GOT3 (cell line): ENCODE measurements around the gene LYSMD1.

Experiments used
- DNase-seq: peaks from one replicate; lab custom pipeline; 2025; ENCODE audit warnings: mixed read lengths; lab: John Stamatoyannopoulos, UW

Gene LYSMD1

DNA sequence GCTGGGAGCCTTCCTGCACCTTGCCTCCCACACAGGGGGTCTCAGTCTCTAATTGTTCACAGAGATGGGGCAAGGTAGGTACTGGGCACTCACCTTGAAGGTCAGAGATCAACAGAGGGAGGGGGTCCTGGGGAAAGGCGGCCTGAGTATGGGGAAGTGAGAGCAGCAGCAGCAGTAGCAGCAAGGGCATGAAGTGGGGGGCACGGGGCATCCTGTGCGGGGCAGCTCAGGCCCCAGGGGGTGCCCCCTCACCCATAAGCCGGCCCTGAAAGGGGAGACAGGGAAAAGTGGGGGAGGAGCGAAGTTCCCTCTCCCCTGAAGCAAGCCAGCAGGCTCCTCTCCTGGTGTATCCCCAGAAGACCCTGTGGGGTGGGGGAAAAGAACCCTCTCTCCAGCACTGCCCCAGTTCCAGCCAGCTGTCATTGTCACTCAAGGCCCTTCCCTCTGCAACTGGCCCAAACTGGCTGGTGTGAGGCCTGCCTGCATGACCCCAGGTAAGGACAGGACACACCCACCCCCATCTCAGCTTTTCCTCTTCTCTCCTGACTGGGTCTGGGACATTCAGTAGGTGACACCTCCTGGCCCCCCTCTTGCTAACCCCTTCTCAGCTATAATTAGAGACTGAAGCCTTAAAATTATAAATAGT is 23.2 kb downstream of the LYSMD1 start:
- DNase-seq, result no peak

DNA sequence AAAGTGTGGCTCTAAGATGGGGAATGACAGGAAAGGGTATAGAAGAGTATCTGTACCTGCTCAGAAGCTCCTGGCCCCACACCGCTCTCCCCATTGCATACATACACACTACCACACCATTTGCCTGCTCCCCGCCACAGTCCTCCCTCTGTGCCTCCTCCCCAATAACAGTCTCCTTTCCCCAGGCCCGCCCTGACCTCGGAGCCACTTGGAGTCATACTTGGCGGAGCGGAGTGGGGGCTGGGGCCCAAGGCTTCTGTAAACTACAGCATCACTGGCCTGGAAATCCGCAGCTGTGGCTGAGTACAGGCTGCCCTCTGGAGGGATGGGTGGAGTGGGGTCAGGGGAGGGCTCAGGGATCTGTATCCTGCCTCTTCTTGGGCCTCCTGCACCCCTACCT is 27.9 kb downstream of the LYSMD1 start:
- DNase-seq, result no peak

DNA sequence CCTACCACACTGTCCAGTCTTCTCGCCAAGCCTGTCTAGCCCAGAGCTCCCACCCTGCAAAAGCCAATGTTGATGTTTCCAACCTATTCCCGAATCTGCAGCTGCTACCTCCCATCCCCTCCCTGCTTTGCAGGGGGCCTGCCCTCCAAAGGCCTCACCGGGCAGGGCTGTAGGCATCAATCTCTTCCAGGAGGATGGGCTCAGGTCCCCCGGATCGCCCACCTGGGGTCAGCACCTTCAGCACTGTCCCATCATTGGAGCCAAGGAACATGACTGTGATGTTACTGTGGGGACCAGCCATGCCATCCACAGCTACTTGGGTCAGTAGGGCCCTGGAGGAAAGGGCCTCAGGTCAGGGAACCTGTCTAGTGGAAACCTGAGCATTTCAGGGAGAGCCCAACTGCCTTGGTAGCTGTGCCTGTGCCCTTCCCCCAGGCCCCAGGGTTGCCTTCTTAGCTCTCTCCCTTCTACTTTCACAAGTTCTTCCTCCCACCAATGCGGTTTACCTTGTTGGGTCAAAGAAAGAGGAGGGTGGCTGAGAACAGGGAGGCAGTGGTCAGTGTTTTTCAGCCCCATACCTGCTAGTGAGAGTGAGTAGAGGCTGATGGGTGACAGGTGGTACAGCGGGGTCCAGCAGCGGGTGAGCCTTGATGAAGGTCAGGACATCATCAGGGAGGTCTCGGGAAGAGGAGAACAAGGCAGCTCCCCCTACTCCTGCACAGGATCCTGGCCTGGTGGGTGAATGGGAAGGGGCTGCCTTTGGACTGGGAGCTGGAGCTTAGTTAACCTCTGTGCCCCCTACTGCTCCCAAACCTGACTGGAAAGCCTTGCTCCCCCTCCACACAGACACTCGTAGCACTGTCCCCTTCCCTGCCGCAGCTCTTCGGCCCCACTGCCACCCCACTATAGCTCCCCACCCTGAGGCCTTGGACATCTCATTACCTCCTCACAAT is 30.0 kb downstream of the LYSMD1 start:
- DNase-seq, result no peak

DNA sequence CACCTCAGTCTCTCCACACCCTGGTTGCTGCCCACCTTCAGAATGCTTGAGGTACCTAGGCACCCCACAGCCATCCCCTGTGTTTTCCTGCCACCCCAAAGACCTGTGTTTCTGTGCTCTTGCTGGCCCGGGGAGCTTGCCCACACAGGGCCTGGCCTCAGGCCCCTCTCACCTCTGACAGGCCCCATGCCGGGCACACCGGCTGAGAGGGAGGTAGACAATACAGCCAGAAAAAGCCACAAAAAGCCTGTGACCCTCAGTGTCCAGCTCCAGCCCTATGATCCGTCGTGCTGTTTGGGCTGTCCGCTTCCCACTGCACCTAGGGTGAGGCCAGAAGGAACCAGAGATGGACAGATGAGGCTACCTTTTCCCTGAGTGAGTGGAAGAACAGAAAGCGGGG is 30.7 kb downstream of the LYSMD1 start:
- DNase-seq, result no peak

DNA sequence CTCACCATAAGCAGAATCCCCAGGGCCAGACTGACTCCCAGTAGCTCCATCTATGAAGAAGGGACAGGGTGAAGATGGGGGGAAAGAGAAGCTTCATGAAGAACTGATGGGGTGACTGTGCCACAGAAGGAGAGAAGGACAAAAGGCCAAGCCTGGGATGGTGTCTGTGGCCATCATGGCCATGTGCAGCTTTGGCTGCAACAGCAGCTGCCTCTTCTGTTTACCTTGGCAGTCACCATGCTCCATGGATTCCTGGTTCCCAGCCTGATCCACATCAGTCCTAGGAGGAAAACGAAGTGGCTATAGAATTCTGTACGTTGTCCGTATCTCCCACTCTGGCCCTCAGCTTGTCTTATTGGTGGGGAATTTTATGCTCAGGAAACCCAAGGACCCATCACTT is 31.3 kb downstream of the LYSMD1 start:
- no peak for DNase-seq

DNA sequence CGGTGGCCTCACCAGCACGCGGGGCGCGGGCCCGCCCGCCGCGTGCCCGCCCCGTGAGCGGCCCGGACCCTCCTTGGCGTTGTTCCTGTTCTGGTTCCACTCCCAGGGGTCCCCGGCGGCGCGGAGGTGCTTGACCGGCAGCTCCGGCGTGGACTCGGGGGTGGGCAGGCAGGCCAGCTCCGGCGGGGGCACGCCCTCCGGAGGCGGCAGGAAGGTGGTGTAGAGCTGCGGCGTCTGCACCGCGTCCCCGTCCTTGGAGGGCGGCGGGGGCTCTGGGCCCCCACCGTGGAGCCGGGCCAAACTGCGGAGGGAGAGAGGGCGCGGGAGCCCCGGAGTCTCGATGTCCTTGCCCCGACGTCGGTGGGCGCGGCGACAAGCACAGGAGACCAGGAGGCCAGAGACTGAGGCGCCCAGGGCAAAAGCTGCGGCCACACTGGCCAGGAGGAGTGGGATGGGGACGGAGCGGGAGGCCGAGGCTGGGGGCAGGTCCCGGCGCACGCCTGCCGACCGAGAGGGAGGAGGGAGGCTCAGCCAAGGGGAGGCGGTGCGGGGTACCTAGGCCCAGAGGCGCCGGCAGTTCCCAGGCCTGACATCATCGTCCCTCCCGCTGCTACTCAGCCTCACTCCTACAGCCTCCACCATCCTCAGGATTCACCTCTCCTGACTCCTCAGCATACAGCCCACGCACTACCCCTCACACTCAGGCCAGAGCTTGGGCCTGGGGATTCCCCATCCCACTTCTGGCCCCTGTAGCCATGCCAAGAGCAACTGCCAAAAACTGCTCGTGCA is 32.5 kb downstream of the LYSMD1 start:
- DNase-seq, result no peak

DNA sequence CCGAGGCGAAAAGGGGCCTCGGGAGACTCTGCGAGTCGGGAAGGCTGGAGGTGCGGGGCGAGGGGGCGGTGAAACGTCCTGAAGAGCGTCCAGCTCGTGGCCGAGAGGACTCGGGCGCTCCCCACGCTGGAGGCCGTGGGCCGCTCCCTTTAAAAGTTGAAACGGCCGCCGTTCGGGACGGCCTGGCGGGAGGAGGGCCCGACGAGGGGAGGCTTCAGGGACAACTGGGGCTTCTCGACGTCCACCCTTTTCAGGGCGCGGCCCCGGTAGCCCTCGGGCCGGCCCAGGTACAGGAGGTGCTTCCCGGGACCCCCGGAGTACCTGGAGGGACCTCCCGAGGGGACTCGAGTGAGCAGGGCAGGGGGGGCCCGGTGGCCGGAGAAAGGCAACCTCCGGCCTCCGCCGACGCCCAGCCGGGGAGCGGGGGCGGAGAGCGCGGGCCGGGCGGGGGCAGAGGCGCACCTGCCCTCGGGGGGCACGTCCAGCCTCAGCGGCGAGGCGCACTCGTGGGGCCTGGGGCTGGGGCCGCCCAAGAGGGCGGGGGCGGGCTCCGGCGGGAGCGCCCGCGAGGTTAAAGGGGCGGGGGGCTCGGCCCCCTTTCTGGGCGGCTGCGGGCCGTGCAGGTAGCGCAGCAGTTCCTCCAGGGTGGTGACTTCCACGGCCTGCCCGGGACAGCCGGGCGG is 33.2 kb downstream of the LYSMD1 start:
- no peak for DNase-seq

DNA sequence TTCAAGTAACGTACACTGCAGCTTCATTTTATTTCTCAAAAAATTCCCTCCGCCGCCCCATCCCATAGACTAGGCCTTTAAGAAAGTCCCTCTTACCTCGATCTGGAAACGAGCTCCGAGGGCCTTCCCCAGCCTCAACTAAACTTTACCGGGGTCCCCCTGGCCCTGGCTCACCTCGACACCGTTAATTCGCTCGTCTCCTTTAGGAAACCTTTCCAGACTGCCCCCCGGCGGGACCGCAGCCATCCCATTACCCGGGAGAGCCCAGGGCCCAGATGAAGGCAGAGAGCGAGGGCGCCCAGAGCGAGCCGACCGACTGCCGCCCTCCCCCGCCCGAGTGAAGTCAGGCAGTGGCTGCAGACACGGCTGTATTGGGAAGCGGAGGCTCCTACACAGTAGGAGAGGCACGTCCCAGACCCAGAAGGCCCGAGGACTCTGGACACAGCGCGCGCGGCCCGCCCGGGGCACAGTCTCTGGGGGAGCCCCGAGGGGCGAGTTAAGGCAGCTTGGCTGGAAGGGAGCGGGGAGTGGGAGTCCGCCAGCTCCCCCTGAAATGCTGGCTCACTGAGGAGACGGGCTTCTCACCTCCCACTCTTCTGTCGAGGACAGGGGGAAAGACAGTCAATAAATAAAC is 33.9 kb downstream of the LYSMD1 start:
- DNase-seq, result no peak

DNA sequence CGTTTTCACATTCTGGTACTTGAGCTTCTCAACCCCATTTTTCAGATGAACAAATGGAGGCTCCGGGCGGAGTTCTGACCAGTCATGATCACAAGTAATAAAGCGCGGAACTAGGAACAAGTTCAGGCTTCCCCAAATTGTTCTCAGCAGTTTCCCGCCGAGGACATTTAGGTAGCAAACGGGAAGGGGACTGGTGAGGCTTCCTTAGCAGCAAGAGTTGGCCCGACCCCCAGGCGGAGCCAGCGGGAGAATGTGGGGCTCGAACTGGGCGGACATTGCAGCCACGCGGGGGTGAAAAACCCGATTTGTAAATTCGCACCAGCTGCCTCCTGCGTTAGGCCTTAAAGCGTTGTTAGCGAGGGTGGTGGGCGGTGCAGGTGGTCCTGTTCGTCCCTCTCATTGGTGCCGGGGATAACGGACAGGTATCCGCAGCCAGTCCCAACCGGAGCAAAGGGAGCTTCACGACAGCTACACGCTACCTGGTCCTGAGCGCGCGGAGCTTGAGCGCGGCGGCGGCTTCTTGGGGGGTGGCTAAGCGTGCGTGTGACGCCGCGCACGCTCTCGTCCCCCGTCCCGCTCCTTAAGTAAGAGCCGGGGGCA is 34.6 kb downstream of the LYSMD1 start:
- peak; percentile 22 for DNase-seq

DNA sequence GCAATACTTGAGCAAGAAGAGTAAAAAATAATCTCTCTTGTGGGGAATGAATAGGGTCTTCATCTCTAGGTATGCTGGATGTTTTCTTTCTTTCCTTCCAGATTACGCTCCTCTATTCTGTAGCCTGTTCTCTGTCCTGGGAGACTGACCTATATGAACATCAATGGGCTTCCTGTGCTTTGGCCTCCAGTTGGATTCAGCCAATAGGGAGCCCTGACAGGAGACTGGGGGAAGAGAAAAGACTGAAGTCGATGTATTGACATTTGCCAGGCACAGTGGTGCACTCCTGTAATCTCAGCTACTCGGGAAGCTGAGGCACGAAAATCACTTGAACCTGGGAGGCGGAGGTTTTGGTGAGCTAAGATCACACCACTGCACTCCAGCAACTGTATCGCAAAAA is 36.9 kb downstream of the LYSMD1 start:
- DNase-seq, result no peak

DNA sequence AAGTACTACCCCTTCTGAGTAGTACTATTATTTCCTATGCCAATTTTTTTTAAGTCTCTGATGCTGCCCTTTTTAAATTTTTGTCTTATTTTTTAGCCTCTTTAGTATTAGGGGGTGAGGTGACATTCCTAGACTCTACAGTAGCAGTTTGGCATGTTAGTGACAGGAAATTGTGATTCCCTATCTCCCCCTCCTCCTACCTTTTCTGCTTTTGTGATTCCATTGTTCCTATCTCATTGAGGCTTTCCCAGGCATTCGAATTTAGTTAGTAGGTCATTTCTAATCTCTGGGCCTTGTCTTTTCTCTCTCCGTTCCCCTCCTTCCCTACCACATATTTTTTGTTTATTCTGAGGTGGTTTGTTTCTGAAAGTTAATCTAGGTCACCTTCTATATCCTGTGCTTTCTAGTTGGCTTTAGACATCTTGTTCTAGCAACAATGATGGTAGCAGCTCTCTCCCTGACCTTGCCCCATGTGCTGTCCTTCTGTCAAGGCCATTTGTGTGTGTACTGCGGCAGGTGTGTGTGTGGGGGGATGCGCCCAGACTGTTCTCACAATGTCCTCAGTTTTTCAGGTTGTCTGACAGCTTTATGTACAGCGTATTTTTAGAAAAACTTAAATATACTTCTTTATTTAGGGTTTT is 40.8 kb downstream of the LYSMD1 start:
- DNase-seq, result no peak

DNA sequence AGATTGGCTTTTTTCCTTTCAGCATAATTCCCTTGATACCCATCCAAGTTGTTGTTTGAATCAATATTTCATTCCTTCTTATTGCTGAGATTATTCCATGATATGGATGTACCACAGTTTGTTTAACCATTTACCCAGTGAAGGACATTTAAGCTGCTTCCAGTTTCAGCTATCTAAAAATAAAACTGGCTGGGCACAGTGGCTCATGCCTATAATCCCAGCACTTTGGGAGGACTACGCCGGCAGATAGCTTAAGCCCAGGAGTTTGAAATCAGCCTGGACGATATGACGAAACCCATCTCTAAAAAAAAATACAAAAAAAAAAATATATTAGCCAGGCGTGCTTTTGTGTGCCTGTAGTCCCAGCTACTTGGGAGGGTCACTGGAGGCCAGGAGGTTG is 51.8 kb downstream of the LYSMD1 start:
- DNase-seq, result no peak
